ENCODE measurements around the gene RPLP2.

GRCh38 chr11:860234-861104 is 50.7 kb downstream of the RPLP2 start:
- TF ChIP-seq CTCF (IDR thresholded peaks at IDR 0.05; ENCODE audit: low read depth, low read length) (no peak), MYC (IDR thresholded peaks at IDR 0.05; ENCODE audit: low read depth, low read length) (no peak)

Measured in NB4 (cell line).